Measurements from ENCODE around the gene MED16.

Gene MED16

DNA sequence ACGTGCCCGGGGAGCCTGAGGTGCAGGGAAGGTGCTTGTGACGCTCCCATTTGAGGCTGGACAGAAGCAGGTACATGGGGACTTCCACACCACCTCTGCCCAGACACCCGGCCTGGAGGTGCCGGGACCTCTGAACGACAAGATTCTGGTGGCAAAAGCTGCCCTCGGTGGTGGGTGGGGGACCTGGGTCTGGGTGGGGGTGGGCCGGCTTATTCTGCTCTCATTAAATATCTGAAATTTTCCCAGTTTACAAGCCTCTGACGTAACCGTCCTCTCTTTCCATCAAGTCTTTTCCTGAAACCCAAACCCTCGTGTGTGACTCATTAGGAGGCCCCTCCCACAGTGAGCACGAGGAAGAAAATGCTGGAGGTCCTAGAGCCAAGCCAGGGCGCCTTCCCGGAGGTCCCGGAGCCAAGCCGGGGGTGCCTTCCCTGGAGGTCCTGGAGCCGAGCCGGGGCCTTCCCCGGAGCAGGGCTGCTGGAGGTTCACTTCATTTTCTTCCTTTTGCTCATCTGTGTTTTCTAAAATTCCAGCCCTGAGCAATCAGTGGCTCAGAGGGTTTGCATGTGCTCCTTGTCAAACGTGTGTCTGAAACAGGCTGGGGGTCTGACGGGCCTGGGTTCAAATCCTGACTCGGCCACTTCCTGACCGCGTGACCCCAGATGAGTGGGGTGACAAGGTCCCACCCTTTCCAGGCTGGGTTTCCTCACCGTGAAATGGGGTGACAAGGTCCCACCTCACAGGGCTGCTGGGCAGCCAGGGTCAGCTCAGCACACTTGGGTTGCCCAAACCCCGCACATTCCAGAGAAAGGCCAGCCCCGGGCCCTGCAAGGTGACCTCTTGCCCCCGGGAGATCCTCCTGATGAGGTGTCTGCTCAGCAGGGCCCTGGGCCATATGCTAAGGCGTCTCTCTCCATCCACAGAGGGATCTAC, 23.5 kb downstream of the MED16 start:
- WGBS, 2 experiments, result 88 to 89% methylated on average over 29 of the region's 29 CpGs
- Histone ChIP-seq H3K27me3 (ENCODE audit: control insufficient read depth, insufficient read depth, low read length, poor library complexity, severe bottlenecking) (no peaks in the 10 kb centered on the region), H3K27ac (ENCODE audit: insufficient read depth, low read depth, low read length, poor library complexity, severe bottlenecking) (no peak overlapping the region), H3K9me3 (ENCODE audit: control insufficient read depth, low read length) (no peaks in the 10 kb centered on the region), H3K4me1 (ENCODE audit: control insufficient read depth, insufficient read depth, low read length) (peaks cover 8% of the 10 kb centered on the region), H3K4me3 (ENCODE audit: insufficient read depth, low read depth, low read length) (no peak overlapping the region), H3K36me3 (ENCODE audit: control insufficient read depth, insufficient read depth, low read length) (peaks cover 20% of the 10 kb centered on the region)

DNA sequence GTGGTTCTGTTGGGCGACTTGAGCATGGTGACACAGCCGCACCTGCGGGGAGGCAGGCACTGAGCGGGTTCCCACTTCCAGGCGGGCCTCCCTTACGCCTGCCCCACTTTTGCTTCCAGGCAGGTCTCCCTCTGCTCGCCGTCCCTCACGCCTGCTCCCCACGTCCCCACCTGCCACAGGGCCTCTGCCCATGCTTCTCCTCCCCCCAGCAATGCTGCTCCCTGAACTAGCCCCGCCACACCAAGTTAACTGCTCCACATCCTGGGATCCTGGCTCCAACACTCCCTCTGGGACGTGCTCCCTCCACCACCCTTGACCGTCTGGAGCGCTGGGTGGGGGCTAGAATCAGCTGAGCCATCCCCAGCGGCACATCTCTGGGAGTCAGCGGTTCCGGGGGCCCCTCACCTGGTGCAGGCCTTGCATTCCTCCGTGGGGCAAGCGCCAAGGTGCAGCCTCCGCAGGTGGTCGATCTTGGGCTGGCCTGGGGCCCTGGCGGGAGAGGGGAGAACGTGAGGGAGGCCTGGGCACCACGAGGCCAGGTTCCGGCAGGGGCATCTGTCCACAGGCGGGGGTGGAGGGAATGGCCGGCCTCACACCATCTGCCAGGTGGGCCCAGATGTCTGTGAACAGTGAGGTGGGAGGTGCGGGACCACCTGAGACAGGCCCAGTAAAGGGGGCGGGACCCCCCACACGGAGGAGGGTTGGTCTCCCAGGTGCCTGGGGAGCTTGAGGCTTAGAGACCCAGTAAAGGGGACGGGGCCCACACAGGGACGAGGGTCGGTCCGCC, 24.3 kb downstream of the MED16 start:
- peaks cover 8% of the 10 kb centered on the region for H3K4me1 ChIP-seq (ENCODE audit: control insufficient read depth, insufficient read depth, low read length)
- peaks cover 17% of the 10 kb centered on the region for H3K36me3 ChIP-seq (ENCODE audit: control insufficient read depth, insufficient read depth, low read length)
- no peaks in the 10 kb centered on the region for H3K27me3 ChIP-seq (ENCODE audit: control insufficient read depth, insufficient read depth, low read length, poor library complexity, severe bottlenecking)
- H3K9me3 ChIP-seq (ENCODE audit: control insufficient read depth, low read length), result no peaks in the 10 kb centered on the region
- H3K27ac ChIP-seq (ENCODE audit: insufficient read depth, low read depth, low read length, poor library complexity, severe bottlenecking), result no peak overlapping the region
- WGBS, 2 experiments, result 90 to 91% methylated on average over 34 of the region's 34 CpGs
- H3K4me3 ChIP-seq (ENCODE audit: insufficient read depth, low read depth, low read length), result no peak overlapping the region

- Histone ChIP-seq H3K9me3 (ENCODE audit: control insufficient read depth, low read length) (no peaks in the 10 kb centered on the region), H3K4me3 (ENCODE audit: insufficient read depth, low read depth, low read length) (no peak overlapping the region), H3K27ac (ENCODE audit: insufficient read depth, low read depth, low read length, poor library complexity, severe bottlenecking) (no peak overlapping the region), H3K4me1 (ENCODE audit: control insufficient read depth, insufficient read depth, low read length) (peaks cover 8% of the 10 kb centered on the region), H3K36me3 (ENCODE audit: control insufficient read depth, insufficient read depth, low read length) (peaks cover 17% of the 10 kb centered on the region), H3K27me3 (ENCODE audit: control insufficient read depth, insufficient read depth, low read length, poor library complexity, severe bottlenecking) (peaks cover 6% of the 10 kb centered on the region)
- 93 to 94% methylated on average over 39 of the region's 39 CpGs for WGBS, 2 experiments
Observed at GRCh38 chr19:867855-868457, 25.0 kb downstream of the MED16 start.

DNA sequence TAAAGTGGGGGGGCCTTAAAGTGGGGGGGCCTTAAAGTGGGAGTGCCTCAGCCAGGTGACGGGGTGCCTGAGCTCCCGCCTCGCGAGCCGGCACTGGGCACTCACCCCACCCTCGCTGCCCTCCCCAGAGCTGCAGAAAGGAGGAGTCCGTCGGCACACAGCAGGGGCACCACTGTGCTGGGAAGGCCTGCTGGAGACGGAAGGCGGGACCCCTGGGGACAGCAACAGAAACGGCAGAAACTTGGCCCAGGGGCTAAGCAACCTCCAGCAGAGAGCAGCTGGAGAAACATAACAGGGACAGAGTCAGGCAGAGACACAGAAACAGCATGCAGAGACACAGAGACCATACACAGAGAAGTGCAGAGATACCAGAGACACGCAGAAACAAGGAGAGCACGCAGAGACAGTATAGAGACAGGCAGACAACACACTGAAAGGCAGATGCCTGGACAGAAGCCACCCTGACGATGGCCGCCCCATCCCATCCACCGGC, 25.6 kb downstream of the MED16 start:
- no peaks in the 10 kb centered on the region for H3K9me3 ChIP-seq (ENCODE audit: control insufficient read depth, low read length)
- H3K4me3 ChIP-seq (ENCODE audit: insufficient read depth, low read depth, low read length), result no peak overlapping the region
- H3K4me1 ChIP-seq (ENCODE audit: control insufficient read depth, insufficient read depth, low read length), result peaks cover 8% of the 10 kb centered on the region
- peaks cover 12% of the 10 kb centered on the region for H3K27me3 ChIP-seq (ENCODE audit: control insufficient read depth, insufficient read depth, low read length, poor library complexity, severe bottlenecking)
- H3K36me3 ChIP-seq (ENCODE audit: control insufficient read depth, insufficient read depth, low read length), result peaks cover 17% of the 10 kb centered on the region
- WGBS, 2 experiments, result 39% methylated on average over 16 of the region's 16 CpGs
- no peak overlapping the region for H3K27ac ChIP-seq (ENCODE audit: insufficient read depth, low read depth, low read length, poor library complexity, severe bottlenecking)

GRCh38 chr19:866769-867300, 26.2 kb downstream of the MED16 start:
- H3K9me3 ChIP-seq (ENCODE audit: control insufficient read depth, low read length), result no peaks in the 10 kb centered on the region
- no peak overlapping the region for H3K27ac ChIP-seq (ENCODE audit: insufficient read depth, low read depth, low read length, poor library complexity, severe bottlenecking)
- peaks cover 16% of the 10 kb centered on the region for H3K27me3 ChIP-seq (ENCODE audit: control insufficient read depth, insufficient read depth, low read length, poor library complexity, severe bottlenecking)
- 76 to 77% methylated on average over 38 of the region's 38 CpGs for WGBS, 2 experiments
- no peak overlapping the region for H3K4me3 ChIP-seq (ENCODE audit: insufficient read depth, low read depth, low read length)
- H3K4me1 ChIP-seq (ENCODE audit: control insufficient read depth, insufficient read depth, low read length), result peaks cover 8% of the 10 kb centered on the region
- H3K36me3 ChIP-seq (ENCODE audit: control insufficient read depth, insufficient read depth, low read length), result peaks cover 17% of the 10 kb centered on the region

DNA sequence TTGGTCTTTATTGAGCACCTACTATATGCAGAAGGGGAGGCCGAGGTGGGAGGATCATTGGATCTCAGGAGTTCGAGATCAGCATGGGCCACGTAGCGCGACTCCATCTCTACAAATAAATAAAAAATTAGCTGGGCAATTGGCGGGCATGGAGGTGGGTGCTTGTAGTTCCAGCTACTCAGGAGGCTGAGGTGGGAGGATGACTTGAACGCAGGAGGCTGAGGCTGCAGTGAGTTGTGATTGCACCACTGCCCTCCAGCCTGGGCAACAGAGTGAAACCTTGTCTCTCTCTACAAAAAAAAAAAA, 29.7 kb downstream of the MED16 start:
- WGBS, 2 experiments, result 93 to 96% methylated on average over 7 of the region's 7 CpGs
- no peak overlapping the region for H3K27ac ChIP-seq (ENCODE audit: insufficient read depth, low read depth, low read length, poor library complexity, severe bottlenecking)
- no peaks in the 10 kb centered on the region for H3K9me3 ChIP-seq (ENCODE audit: control insufficient read depth, low read length)
- H3K36me3 ChIP-seq (ENCODE audit: control insufficient read depth, insufficient read depth, low read length), result peaks cover 4% of the 10 kb centered on the region
- H3K4me3 ChIP-seq (ENCODE audit: insufficient read depth, low read depth, low read length), result no peak overlapping the region
- peaks cover 49% of the 10 kb centered on the region for H3K27me3 ChIP-seq (ENCODE audit: control insufficient read depth, insufficient read depth, low read length, poor library complexity, severe bottlenecking)
- H3K4me1 ChIP-seq (ENCODE audit: control insufficient read depth, insufficient read depth, low read length), result peaks cover 8% of the 10 kb centered on the region

DNA sequence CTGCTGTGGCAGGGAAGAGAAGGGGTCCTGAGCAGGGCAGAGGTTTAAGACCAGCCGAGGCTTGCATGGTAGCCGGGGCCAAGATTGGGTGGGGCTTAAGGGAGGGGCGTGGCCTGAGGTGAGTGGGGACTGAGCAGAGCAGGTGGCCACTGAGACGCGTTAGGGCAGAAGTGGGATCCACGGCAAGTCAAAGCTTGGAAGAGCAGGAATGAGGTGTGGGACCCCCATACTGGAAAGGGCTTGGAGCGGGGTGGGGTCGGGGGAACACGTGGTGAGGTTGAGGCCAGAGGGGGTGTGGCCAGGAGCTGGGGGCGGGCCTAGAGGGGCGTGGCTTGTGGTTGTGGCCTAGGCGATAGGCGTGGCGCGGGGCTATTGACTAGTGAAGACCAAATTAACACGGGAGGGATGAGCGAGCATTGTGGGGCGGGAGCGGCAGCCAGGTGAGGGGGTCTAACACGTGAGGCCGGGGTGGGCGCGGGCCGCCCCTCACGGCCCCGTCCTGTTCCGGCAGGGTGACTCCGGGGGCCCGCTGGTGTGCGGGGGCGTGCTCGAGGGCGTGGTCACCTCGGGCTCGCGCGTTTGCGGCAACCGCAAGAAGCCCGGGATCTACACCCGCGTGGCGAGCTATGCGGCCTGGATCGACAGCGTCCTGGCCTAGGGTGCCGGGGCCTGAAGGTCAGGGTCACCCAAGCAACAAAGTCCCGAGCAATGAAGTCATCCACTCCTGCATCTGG, 30.2 kb downstream of the MED16 start:
- Histone ChIP-seq H3K9me3 (ENCODE audit: control insufficient read depth, low read length) (no peaks in the 10 kb centered on the region), H3K4me1 (ENCODE audit: control insufficient read depth, insufficient read depth, low read length) (peaks cover 7% of the 10 kb centered on the region), H3K36me3 (ENCODE audit: control insufficient read depth, insufficient read depth, low read length) (no peaks in the 10 kb centered on the region), H3K27ac (ENCODE audit: insufficient read depth, low read depth, low read length, poor library complexity, severe bottlenecking) (no peak overlapping the region), H3K4me3 (ENCODE audit: insufficient read depth, low read depth, low read length) (no peak overlapping the region), H3K27me3 (ENCODE audit: control insufficient read depth, insufficient read depth, low read length, poor library complexity, severe bottlenecking) (peaks cover 49% of the 10 kb centered on the region)
- WGBS, 2 experiments, result 38 to 40% methylated on average over 48 of the region's 48 CpGs

DNA sequence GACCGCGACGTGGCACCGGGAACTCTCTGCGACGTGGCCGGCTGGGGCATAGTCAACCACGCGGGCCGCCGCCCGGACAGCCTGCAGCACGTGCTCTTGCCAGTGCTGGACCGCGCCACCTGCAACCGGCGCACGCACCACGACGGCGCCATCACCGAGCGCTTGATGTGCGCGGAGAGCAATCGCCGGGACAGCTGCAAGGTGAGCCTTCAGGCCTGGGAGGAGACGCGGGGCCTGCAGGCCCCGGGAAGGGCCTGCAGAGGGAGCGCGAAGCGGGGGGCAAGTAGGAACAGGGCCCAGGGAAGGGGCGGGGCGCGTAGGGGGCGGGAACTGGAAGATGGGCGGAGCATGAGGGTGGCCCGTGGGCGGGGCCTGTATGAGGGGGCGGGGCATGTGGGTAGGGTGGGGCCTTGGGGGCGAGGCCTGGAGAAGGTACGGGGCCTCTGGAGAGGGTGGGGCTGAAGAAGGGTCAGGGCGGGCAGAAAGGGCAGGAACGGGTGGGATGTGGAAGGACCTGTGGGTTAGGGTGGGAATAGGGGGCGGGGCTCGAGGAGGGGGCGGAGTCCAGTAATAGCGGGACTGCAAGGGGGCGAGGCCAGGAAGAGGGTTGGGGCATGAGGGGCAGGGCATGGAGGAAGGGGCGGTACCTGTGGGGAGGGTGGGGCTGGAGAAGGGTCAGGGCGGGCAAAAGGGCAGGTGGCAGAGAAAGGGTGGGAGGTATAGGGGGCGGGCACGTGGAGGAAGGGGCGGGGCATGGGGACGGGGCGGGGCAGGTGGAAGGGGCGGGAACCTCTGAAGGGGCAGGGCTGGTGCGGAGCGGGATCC, 31.0 kb downstream of the MED16 start:
- Histone ChIP-seq H3K4me1 (ENCODE audit: control insufficient read depth, insufficient read depth, low read length) (no peaks in the 10 kb centered on the region), H3K4me3 (ENCODE audit: insufficient read depth, low read depth, low read length) (no peak overlapping the region), H3K36me3 (ENCODE audit: control insufficient read depth, insufficient read depth, low read length) (no peaks in the 10 kb centered on the region), H3K9me3 (ENCODE audit: control insufficient read depth, low read length) (no peaks in the 10 kb centered on the region), H3K27ac (ENCODE audit: insufficient read depth, low read depth, low read length, poor library complexity, severe bottlenecking) (no peak overlapping the region), H3K27me3 (ENCODE audit: control insufficient read depth, insufficient read depth, low read length, poor library complexity, severe bottlenecking) (peaks cover 49% of the 10 kb centered on the region)
- 11 to 12% methylated on average over 60 of the region's 60 CpGs for WGBS, 2 experiments

DNA sequence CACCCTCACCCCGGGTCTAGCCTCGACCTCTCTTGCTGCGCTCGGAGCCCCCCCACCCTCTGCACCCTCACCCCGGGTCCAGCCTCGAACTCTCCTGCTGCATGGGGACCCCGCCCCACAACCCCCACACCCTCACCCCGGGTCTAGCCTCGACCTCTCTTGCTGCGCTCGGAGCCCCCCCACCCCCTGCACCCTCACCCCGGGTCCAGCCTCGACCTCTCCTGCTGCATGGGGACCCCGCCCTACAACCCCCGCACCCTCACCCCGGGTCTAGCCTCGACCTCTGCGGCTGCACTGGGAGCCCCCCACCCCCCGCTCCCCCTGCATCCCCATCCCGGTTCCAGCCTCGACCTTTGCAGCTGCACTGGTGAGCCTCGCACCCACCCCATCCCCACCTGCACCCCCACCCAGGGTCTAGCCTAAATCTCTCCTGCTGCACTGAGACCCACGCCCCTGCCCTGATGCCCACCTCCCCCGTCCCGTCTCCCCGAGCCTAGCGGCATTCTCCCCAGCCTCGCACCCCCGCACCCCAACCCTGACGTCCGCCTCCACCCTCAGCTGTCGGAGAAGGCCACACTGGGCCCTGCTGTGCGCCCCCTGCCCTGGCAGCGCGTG, 31.7 kb downstream of the MED16 start:
- Histone ChIP-seq H3K36me3 (ENCODE audit: control insufficient read depth, insufficient read depth, low read length) (no peaks in the 10 kb centered on the region), H3K9me3 (ENCODE audit: control insufficient read depth, low read length) (no peaks in the 10 kb centered on the region), H3K27ac (ENCODE audit: insufficient read depth, low read depth, low read length, poor library complexity, severe bottlenecking) (no peak overlapping the region), H3K4me1 (ENCODE audit: control insufficient read depth, insufficient read depth, low read length) (no peaks in the 10 kb centered on the region), H3K4me3 (ENCODE audit: insufficient read depth, low read depth, low read length) (no peak overlapping the region), H3K27me3 (ENCODE audit: control insufficient read depth, insufficient read depth, low read length, poor library complexity, severe bottlenecking) (peaks cover 49% of the 10 kb centered on the region)
- WGBS, 2 experiments, result 58 to 60% methylated on average over 33 to 35 of the region's 35 CpGs
